Heart left ventricle (tissue), 13 donors: ENCODE results near the gene TMSB4X.

Experiments
- CTCF ChIP-seq, 12 donors: fragments of 200-600 bp; sonication (generic) in 4 of 12; IDR thresholded peaks; one replicate each; pipeline versions ENCODE4 v1.5.0 to v1.8.0; 2018 to 2022; ENCODE audit warnings: antibody characterized with exemption in 12 of 12, mild to moderate bottlenecking in 5 of 12
- POLR2A ChIP-seq, 2 donors: fragments of 450-650 bp; IDR thresholded peaks; one replicate each; pipeline ENCODE4 v1.6.1; 2017; ENCODE audit warnings: antibody characterized with exemption in 2 of 2, mild to moderate bottlenecking in 2 of 2, moderate library complexity in 2 of 2
- donor health status: ischemic (EF 13 %, LVEDD 7.1; RV severe dilation, severe dysfunction).
- donor health status: DM: no; HTN: yes; CAD: no.
- donor health status: DM: no; HTN: no; CAD: no.
- donor health status: ischemic (EF 25% LVEDD 6.9; RV normal size, moderate dysfunction).
- donor health status: ischemic (EF 25% LVEDD 5.7; RV mildly dilated, moderate dysfunction).
- donor health status: ischemic (EF 35%, LVEDD 5.7; RV mildly dilated, moderate dysfunction).
- donor health status: nonischemic (EF 11% LVEDD 7.7; RV severe dilation, severe dysfunction).
- donor health status: DM: yes; HTN: yes; CAD: no.
- donor health status: PGD.
- donor health status: ischemic (EF 29% LVEDD 5.4; RV normal size, mild dysfunction).
- donor health status: nonischemic (EF 23%, LVEDD 6.1; RV moderate dilation, normal function).

- TF ChIP-seq CTCF (IDR thresholded peaks at IDR 0.05): no peak
- TF ChIP-seq POLR2A (IDR thresholded peaks at IDR 0.05): no peak
These were observed 13.1 kb downstream of the TMSB4X start for GRCh38 chrX:12987900-12988594.
